Nephron (organoid): ENCODE measurements around the gene U2AF2.

ENCODE experiments used
- H3K27ac Mint-ChIP-seq, 3 experiments: 2 replicates each; pipeline ENCODE4 v1.8.0; 2020; ENCODE audit warnings: mixed read lengths in 3 of 3, mild to moderate bottlenecking in 2 of 3, moderate library complexity in 1 of 3
- H3K27me3 Mint-ChIP-seq: 2 replicates; pipeline ENCODE4 v1.8.0; 2021; ENCODE audit warnings: low read depth, mild to moderate bottlenecking, moderate library complexity, mixed read lengths
- H3K36me3 Mint-ChIP-seq: 2 replicates; pipeline ENCODE4 v1.8.0; 2020; ENCODE audit warnings: low read depth, mixed read lengths
- H3K4me1 Mint-ChIP-seq: 2 replicates; pipeline ENCODE4 v1.8.0; 2020; ENCODE audit warnings: mixed read lengths
- H3K4me3 Mint-ChIP-seq, 3 experiments: 2 replicates each; pipeline ENCODE4 v1.8.0; 2020; ENCODE audit warnings: mild to moderate bottlenecking in 3 of 3, mixed read lengths in 3 of 3, moderate library complexity in 2 of 3
- H3K9me3 Mint-ChIP-seq: 2 replicates; pipeline ENCODE4 v1.8.0; 2020; ENCODE audit warnings: mixed read lengths
- CTCF ChIP-seq, 3 experiments: fragments of 200-600 bp; sonication (generic); IDR thresholded peaks; one replicate each; pipeline ENCODE4 v1.5.0; 2021; ENCODE audit warnings: antibody characterized with exemption in 3 of 3; ENCODE audit not compliant: unreplicated experiment in 3 of 3

U2AF2 gene

GRCh38 chr19:55643003-55643886 lies 11.6 kb upstream of the U2AF2 start, which contains the start of gene ZNF581:
Gene ZNF581, plus strand, starts transcription at chr19:55643649. Its CDS starts 923 bp downstream, at chr19:55644572.
- peaks cover 17% of the 10 kb centered on the region for H3K36me3 Mint-ChIP-seq
- no peak for TF ChIP-seq CTCF (IDR thresholded peaks at IDR 0.05; ENCODE audit: unreplicated experiment in 3 of 3)
- H3K9me3 Mint-ChIP-seq: no peaks in the 10 kb centered on the region
- H3K4me3 Mint-ChIP-seq: peak within 1 kb of the TSS; percentile 91 to 94 (median 92)
- peaks cover 48% of the 10 kb centered on the region for H3K4me1 Mint-ChIP-seq
- H3K27me3 Mint-ChIP-seq: no peaks in the 10 kb centered on the region
- H3K27ac Mint-ChIP-seq: peak within 1 kb of the TSS; percentile 84 to 93 (median 92)

- peaks cover 17% of the 10 kb centered on the region for H3K36me3 Mint-ChIP-seq
- no peaks in the 10 kb centered on the region for H3K27me3 Mint-ChIP-seq
- TF ChIP-seq CTCF (IDR thresholded peaks at IDR 0.05; ENCODE audit: unreplicated experiment in 3 of 3): no peak
- peak overlapping the region; percentile 91 to 94 (median 92) for H3K4me3 Mint-ChIP-seq
- peaks cover 47% of the 10 kb centered on the region for H3K4me1 Mint-ChIP-seq
- H3K9me3 Mint-ChIP-seq: no peaks in the 10 kb centered on the region
- peak overlapping the region; percentile 84 to 93 (median 92) for H3K27ac Mint-ChIP-seq
Measured at GRCh38 chr19:55643887-55644176, 11.0 kb upstream of the U2AF2 start.

GRCh38 chr19:55644191-55644833 lies 10.5 kb upstream of the U2AF2 start:
- TF ChIP-seq CTCF (IDR thresholded peaks at IDR 0.05; ENCODE audit: unreplicated experiment in 3 of 3): no peak
- H3K27me3 Mint-ChIP-seq: no peaks in the 10 kb centered on the region

GRCh38 chr19:55644842-55645511 lies 9.9 kb upstream of the U2AF2 start:
- H3K27ac Mint-ChIP-seq: peak overlapping the region in 2 of 3 experiments; percentile 45 to 84
- peaks cover 48% of the 10 kb centered on the region for H3K4me1 Mint-ChIP-seq
- H3K4me3 Mint-ChIP-seq: peak overlapping the region; percentile 91 to 94 (median 92)
- TF ChIP-seq CTCF (IDR thresholded peaks at IDR 0.05; ENCODE audit: unreplicated experiment in 3 of 3): no peak
- no peaks in the 10 kb centered on the region for H3K9me3 Mint-ChIP-seq
- H3K27me3 Mint-ChIP-seq: no peaks in the 10 kb centered on the region
- H3K36me3 Mint-ChIP-seq: peaks cover 14% of the 10 kb centered on the region

More at GRCh38 chr19:55644191-55644833, 10.5 kb upstream of the U2AF2 start:
- Mint-ChIP-seq H3K4me3 (peak overlapping the region; percentile 91 to 94 (median 92)), H3K27ac (peak overlapping the region; percentile 84 to 93 (median 92)), H3K36me3 (peaks cover 14% of the 10 kb centered on the region), H3K4me1 (peaks cover 43% of the 10 kb centered on the region), H3K9me3 (no peaks in the 10 kb centered on the region)

- TF ChIP-seq CTCF (IDR thresholded peaks at IDR 0.05; ENCODE audit: unreplicated experiment in 3 of 3): no peak
- peaks cover 50% of the 10 kb centered on the region for H3K4me1 Mint-ChIP-seq
- no peaks in the 10 kb centered on the region for H3K27me3 Mint-ChIP-seq
- peaks cover 15% of the 10 kb centered on the region for H3K36me3 Mint-ChIP-seq
- peak overlapping the region in 2 of 3 experiments; percentile 45 to 55 for H3K27ac Mint-ChIP-seq
- H3K9me3 Mint-ChIP-seq: no peaks in the 10 kb centered on the region
- H3K4me3 Mint-ChIP-seq: peak overlapping the region; percentile 62 to 82 (median 78)
Measured at GRCh38 chr19:55645512-55645881, 9.3 kb upstream of the U2AF2 start.
